ENCODE measurements around the gene PDRG1. TPM values are rescaled to one million over a fixed set of nuclear protein-coding genes. Genes with fewer than 3 reads are reported as not detected.
"Not testable (repeated sequence)": the region's sequence is repeated elsewhere in the genome, so short reads cannot be mapped to it uniquely, and the experiment has no call there.

The PDRG1 gene
- total RNA-seq, 1 donor from 2014 or later, result 8.4 TPM

GRCh38 chr20:31926493-31926892 lies 25.4 kb downstream of the PDRG1 start:
- no peak for DNase-seq (ENCODE audit: low read depth)

- no peak for DNase-seq (ENCODE audit: low read depth)
Observed at GRCh38 chr20:31925631-31926030, 26.2 kb downstream of the PDRG1 start.

DNA sequence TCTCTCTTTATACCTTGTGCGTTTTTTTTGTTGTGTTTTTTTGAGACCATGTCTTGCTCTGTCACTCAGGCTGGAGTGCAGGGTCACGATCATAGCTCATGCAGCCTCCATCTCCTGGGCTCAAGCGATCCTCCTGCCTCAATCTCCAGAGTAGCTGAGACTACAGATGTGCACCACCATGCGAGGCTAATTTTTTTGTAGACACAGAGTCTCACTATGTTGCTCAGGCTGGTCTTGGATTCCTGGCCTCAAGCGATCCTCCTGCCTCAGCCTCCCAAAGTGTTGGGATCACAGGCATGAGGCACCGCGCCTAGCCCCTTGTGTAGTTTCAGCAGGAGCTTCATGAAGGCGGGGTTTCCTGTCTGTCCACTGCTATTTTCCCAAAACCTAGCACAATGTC lies 27.3 kb downstream of the PDRG1 start:
- no peak for DNase-seq (ENCODE audit: low read depth)

GRCh38 chr20:31923388-31924331 lies 28.2 kb downstream of the PDRG1 start:
- no peak for DNase-seq (ENCODE audit: low read depth)

GRCh38 chr20:31922588-31922987 lies 29.3 kb downstream of the PDRG1 start:
- DNase-seq (ENCODE audit: low read depth), result no peak

GRCh38 chr20:31922181-31922580 lies 29.7 kb downstream of the PDRG1 start:
- DNase-seq (ENCODE audit: low read depth), result no peak

DNA sequence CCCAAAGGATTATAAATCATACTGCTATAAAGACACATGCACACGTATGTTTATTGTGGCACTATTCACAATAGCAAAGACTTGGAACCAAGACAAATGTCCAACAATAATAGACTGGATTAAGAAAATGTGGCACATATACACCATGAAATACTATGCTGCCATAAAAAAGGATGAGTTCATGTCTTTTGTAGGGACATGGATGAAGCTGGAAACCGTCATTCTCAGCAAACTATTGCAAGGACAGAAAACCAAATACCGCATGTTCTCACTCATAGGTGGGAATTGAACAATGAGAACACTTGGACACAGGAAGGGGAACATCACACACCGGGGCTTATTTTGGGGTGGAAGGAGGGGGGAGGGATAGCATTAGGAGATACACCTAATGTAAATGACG lies 30.4 kb downstream of the PDRG1 start:
- DNase-seq (ENCODE audit: low read depth), result not testable (repeated sequence)

DNA sequence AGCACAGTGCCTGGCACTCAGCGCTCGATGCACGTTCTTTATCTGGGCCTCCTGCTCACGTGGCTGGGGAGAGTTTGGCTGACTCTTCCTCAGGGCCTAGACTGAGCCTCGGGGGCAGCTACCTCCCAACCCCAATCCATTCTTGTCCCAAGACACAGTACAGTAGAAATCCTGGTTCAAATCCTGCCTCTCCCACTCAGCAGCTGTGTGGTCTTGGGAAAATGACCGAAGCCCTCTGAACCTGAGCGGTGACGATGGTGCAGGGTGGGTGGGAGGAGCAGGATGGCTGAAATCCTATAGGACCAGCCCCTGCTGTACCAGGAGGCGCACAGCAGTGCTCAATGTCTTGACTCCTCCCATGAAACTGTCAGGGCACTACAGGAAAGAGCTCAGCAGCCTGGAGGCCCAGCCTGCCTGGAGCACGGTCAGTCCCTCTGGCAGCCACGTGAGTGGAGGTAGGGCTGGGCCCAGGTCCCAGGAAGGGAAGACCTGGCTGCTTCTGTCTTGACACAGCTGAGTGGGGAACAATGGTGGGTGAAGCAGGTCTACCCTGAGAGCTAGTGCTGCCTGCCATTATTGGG lies 31.5 kb downstream of the PDRG1 start:
- no peak for DNase-seq (ENCODE audit: low read depth)

DNA sequence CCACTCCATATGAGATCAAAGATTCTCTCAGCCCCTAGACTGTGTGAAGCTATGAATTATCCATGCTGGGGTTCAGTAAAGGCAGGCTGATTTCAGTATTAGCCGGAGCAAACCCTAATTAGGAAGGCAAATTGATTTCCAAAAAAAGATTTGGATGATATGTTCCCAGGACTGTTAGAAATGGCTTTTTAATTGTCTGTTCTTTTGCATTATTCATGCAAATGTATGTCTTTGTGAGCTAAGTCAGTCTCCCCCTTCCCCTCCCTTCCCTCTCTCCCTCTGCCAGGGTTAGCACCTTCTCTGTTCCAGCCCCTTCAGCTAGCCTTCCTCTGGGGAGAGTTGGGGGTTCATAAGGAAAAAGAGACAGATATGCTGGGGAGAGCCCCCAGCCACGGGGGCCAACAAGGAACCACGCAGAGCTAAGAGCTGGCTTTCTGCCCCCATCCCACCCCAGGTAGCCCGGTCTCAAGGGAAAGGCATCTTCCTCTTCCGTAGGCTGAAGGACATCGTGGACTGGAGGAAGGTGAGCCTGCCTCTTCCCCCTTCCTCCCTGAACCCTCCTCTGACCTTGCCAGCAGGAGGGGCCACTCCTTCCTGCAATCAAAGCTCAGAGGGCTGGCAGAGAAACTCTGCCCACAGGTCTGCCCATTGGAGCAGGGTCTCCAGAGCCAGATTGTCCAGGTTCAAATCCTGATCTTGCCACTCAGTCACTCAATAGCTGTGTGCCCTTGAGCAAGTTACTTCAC lies 32.3 kb downstream of the PDRG1 start:
- no peak for DNase-seq (ENCODE audit: low read depth)

GRCh38 chr20:31918466-31919105 lies 33.3 kb downstream of the PDRG1 start:
- no peak for DNase-seq (ENCODE audit: low read depth)

- not testable (repeated sequence) for DNase-seq (ENCODE audit: low read depth)
Observed at GRCh38 chr20:31917962-31918412, 33.9 kb downstream of the PDRG1 start.

- DNase-seq (ENCODE audit: low read depth), result no peak
Observed at GRCh38 chr20:31916708-31917107, 35.1 kb downstream of the PDRG1 start.

DNA sequence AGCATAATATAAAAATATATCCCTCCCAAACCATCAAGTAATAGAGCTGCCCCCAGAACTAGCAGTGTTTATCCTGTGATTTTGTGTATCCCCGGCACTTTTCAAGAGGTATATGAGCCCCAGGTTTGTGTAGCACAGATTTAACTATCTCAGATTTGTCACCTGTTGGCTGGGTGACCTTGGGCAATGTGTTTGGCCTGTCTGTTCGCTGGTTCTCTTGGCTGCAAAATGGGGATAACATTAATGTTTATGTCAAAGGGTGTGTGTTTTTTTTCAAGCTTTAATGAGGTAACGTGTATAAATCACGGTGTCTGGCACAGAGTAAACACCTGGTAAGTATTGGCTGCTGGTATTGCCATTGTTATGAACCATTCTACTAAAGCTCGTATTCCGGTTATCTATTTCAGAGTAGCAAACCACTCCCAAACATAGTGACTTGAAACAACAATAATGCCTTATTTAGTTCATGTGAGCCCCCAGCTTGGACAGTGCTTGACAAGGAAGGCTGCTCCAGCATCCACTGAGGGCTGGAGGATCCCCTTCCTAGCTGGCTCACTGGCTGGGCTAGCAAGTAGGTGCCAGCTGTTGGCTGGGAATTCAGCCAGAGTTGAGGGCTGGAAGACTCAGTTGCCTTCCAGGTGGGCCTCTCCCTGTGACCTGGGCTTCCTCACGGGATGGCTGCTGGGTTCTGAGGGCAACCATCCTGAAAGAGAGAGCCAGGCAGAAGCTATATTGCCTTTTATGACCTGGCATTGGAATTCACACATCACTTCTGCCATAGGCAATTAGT lies 36.2 kb downstream of the PDRG1 start:
- DNase-seq (ENCODE audit: low read depth), result no peak

DNA sequence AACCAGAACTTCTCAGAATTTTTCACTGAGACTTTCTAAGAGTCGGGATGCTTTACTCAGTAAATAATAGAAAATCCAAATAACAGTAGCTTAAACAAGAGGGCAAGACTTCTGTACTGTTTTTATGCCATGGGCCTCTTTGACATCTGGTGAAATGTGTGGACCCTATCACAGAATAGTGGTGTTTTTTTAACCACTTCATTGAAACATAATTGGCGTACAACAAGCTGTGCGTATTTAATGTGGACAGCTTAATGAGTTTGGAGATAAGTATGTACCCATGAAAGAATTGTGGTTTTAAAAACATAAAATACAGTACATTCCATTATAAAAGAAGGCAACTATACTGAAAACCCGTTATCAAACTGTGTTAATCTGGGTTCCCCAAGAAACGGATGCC lies 37.7 kb downstream of the PDRG1 start:
- DNase-seq (ENCODE audit: low read depth), result no peak

GRCh38 chr20:31913431-31914157 lies 38.3 kb downstream of the PDRG1 start:
- no peak for DNase-seq (ENCODE audit: low read depth)

- no peak for DNase-seq (ENCODE audit: low read depth)
Observed at GRCh38 chr20:31910071-31910803, 41.6 kb downstream of the PDRG1 start.

GRCh38 chr20:31909253-31910070 lies 42.4 kb downstream of the PDRG1 start:
- no peak for DNase-seq (ENCODE audit: low read depth)

- DNase-seq (ENCODE audit: low read depth), result no peak
Observed at GRCh38 chr20:31908424-31908823, 43.4 kb downstream of the PDRG1 start.

DNA sequence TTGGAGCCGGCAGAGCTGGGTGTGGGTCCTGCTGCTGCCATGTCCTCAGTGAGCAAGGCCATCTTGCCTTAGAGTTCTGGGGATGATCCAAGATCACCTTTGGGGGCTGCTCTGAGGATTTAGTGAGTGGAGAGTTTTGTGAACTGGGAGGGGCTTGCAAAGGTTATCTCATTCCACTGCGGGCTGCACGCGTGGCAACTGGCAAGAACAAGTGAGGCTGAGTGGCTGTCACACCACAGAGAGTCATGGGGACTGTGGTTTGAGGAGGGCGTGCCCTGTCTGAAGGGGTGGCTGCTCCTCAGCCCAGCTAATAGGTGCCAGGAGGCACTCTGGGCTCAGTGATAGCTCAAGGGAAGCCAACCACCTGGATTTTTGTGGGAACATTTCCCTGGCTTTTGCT lies 43.8 kb downstream of the PDRG1 start:
- DNase-seq (ENCODE audit: low read depth), result no peak
